SJCRH30 (cell line): Measurements from ENCODE around the gene NUDT2. TPM values are rescaled to one million over a fixed set of nuclear protein-coding genes. Genes with fewer than 3 reads are reported as not detected.

Experiments
- DNase-seq, 2 experiments: peaks; one replicate each; pipeline ENCODE4 v3.0.0-alpha.2; 2015 to 2020
- H3K27ac ChIP-seq: fragments of 250-450 bp; sonication (Bioruptor Pico); 2 replicates; pipeline ENCODE4 v1.5.1; 2020; ENCODE audit warnings: mild to moderate bottlenecking, moderate library complexity
- H3K27me3 ChIP-seq: fragments of 250-450 bp; sonication (Bioruptor Pico); 2 replicates; pipeline ENCODE4 v1.5.1; 2020; ENCODE audit warnings: mild to moderate bottlenecking, moderate library complexity
- H3K36me3 ChIP-seq: fragments of 250-450 bp; sonication (Bioruptor Pico); 2 replicates; pipeline ENCODE4 v1.5.1; 2020; ENCODE audit warnings: mild to moderate bottlenecking, moderate library complexity
- H3K4me1 ChIP-seq: fragments of 250-450 bp; sonication (Bioruptor Pico); 2 replicates; pipeline ENCODE4 v1.5.1; 2020; ENCODE audit warnings: mild to moderate bottlenecking, moderate library complexity
- H3K4me3 ChIP-seq: fragments of 250-450 bp; sonication (Bioruptor Pico); 2 replicates; pipeline ENCODE4 v1.5.1; 2020; ENCODE audit warnings: mild to moderate bottlenecking, moderate library complexity
- H3K9me3 ChIP-seq: fragments of 250-450 bp; sonication (Bioruptor Pico); replicated peaks from 2 replicates; pipeline ENCODE4 v1.5.1; 2020; ENCODE audit warnings: mild to moderate bottlenecking, moderate library complexity
- total RNA-seq: library from RNA; depleted of rRNA; stranded (reverse); fragments of >200 nt; shearing (Covaris generic); gene quantifications from 2 replicates; pipeline ENCODE4 v1.2.3, GENCODE V29; 2014; rRNA removed

Gene NUDT2
- total RNA-seq, 1 experiment from 2014 or later = 9.4 TPM

- peak overlapping the region; percentile 59 for H3K4me3 ChIP-seq
- peaks cover 6% of the 10 kb centered on the region for H3K4me1 ChIP-seq
- no peak overlapping the region for H3K27ac ChIP-seq
- H3K36me3 ChIP-seq = no peaks in the 10 kb centered on the region
- no peaks in the 10 kb centered on the region for H3K27me3 ChIP-seq
- DNase-seq = peak; percentile 79 to 84
- no peaks in the 10 kb centered on the region for H3K9me3 ChIP-seq
Measured at GRCh38 chr9:34380511-34381315, 51.3 kb downstream of the NUDT2 start.

- peak in 1 of 2 experiments; percentile 13 for DNase-seq
- H3K4me3 ChIP-seq = peak overlapping the region; percentile 59
- no peak overlapping the region for H3K27ac ChIP-seq
Measured at GRCh38 chr9:34381323-34381722, 52.0 kb downstream of the NUDT2 start.

GRCh38 chr9:34382054-34382453 lies 52.7 kb downstream of the NUDT2 start:
- H3K9me3 ChIP-seq = no peaks in the 10 kb centered on the region
- no peaks in the 10 kb centered on the region for H3K27me3 ChIP-seq
- H3K27ac ChIP-seq = no peak overlapping the region
- no peaks in the 10 kb centered on the region for H3K36me3 ChIP-seq
- H3K4me1 ChIP-seq = peaks cover 3% of the 10 kb centered on the region; the same call in 1 of the 2 replicates
- no peak for DNase-seq
- no peak overlapping the region for H3K4me3 ChIP-seq

More at GRCh38 chr9:34381323-34381722, 52.0 kb downstream of the NUDT2 start:
- Histone ChIP-seq H3K9me3 (no peaks in the 10 kb centered on the region), H3K27me3 (no peaks in the 10 kb centered on the region), H3K36me3 (no peaks in the 10 kb centered on the region), H3K4me1 (peaks cover 3% of the 10 kb centered on the region; the same call in 1 of the 2 replicates)

GRCh38 chr9:34382879-34383278 lies 53.5 kb downstream of the NUDT2 start:
- Histone ChIP-seq H3K4me3 (no peak overlapping the region), H3K27me3 (no peaks in the 10 kb centered on the region), H3K36me3 (no peaks in the 10 kb centered on the region), H3K4me1 (peaks cover 3% of the 10 kb centered on the region; the same call in 1 of the 2 replicates), H3K27ac (no peak overlapping the region), H3K9me3 (no peaks in the 10 kb centered on the region)
- no peak for DNase-seq

- peaks cover 3% of the 10 kb centered on the region; the same call in 1 of the 2 replicates for H3K4me1 ChIP-seq
- H3K27ac ChIP-seq = no peak overlapping the region
- DNase-seq = no peak
- H3K36me3 ChIP-seq = no peaks in the 10 kb centered on the region
- H3K4me3 ChIP-seq = no peak overlapping the region
- no peaks in the 10 kb centered on the region for H3K27me3 ChIP-seq
- H3K9me3 ChIP-seq = no peaks in the 10 kb centered on the region
Measured at GRCh38 chr9:34383904-34384303, 54.5 kb downstream of the NUDT2 start.

GRCh38 chr9:34384368-34385165 lies 55.2 kb downstream of the NUDT2 start:
- no peaks in the 10 kb centered on the region for H3K9me3 ChIP-seq
- H3K4me1 ChIP-seq = peaks cover 3% of the 10 kb centered on the region; the same call in 1 of the 2 replicates
- H3K36me3 ChIP-seq = no peaks in the 10 kb centered on the region
- H3K4me3 ChIP-seq = no peak overlapping the region
- no peak overlapping the region for H3K27ac ChIP-seq
- no peak for DNase-seq
- no peaks in the 10 kb centered on the region for H3K27me3 ChIP-seq

- Histone ChIP-seq H3K4me3 (no peak overlapping the region), H3K4me1 (no peaks in the 10 kb centered on the region), H3K9me3 (no peaks in the 10 kb centered on the region), H3K27me3 (no peaks in the 10 kb centered on the region), H3K27ac (no peak overlapping the region), H3K36me3 (no peaks in the 10 kb centered on the region)
- no peak for DNase-seq
Measured at GRCh38 chr9:34385561-34386230, 56.3 kb downstream of the NUDT2 start.

- DNase-seq = no peak
- Histone ChIP-seq H3K4me1 (no peaks in the 10 kb centered on the region), H3K27ac (no peak overlapping the region), H3K27me3 (no peaks in the 10 kb centered on the region), H3K9me3 (no peaks in the 10 kb centered on the region), H3K36me3 (no peaks in the 10 kb centered on the region), H3K4me3 (no peak overlapping the region)
Measured at GRCh38 chr9:34386656-34387055, 57.3 kb downstream of the NUDT2 start.

GRCh38 chr9:34387239-34387638 lies 57.9 kb downstream of the NUDT2 start:
- H3K27me3 ChIP-seq = no peaks in the 10 kb centered on the region
- no peaks in the 10 kb centered on the region for H3K9me3 ChIP-seq
- no peaks in the 10 kb centered on the region for H3K36me3 ChIP-seq
- no peak overlapping the region for H3K27ac ChIP-seq
- H3K4me3 ChIP-seq = no peak overlapping the region
- no peak for DNase-seq
- no peaks in the 10 kb centered on the region for H3K4me1 ChIP-seq

GRCh38 chr9:34392511-34392910 lies 63.1 kb downstream of the NUDT2 start:
- no peaks in the 10 kb centered on the region for H3K9me3 ChIP-seq
- no peak overlapping the region for H3K27ac ChIP-seq
- H3K36me3 ChIP-seq = no peaks in the 10 kb centered on the region
- H3K4me1 ChIP-seq = no peaks in the 10 kb centered on the region
- no peak overlapping the region for H3K4me3 ChIP-seq
- H3K27me3 ChIP-seq = no peaks in the 10 kb centered on the region
- no peak for DNase-seq

Other genes starting within 250 kb of the NUDT2 start
- gene DCAF12, start 202.9 kb upstream of the NUDT2 start, total RNA-seq = 36.8 and 40.3 TPM in 2 replicates
- 22.6 and 23.8 TPM in 2 replicates for gene UBAP1, start 150.5 kb upstream of the NUDT2 start, total RNA-seq
- 5.9 and 6.8 TPM in 2 replicates for gene KIF24, start 301 bp upstream of the NUDT2 start, total RNA-seq
- 1.7 and 1.8 TPM in 2 replicates for gene MYORG, start 47.3 kb downstream of the NUDT2 start, total RNA-seq
- gene FAM219A, start 129.0 kb downstream of the NUDT2 start, total RNA-seq = 4.7 and 4.9 TPM in 2 replicates
- gene DNAI1, start 129.2 kb downstream of the NUDT2 start, total RNA-seq = 0.08 and 0.28 TPM in 2 replicates
- gene ENHO, start 193.4 kb downstream of the NUDT2 start, total RNA-seq = 0.25 TPM in 1 of 2 replicates, not detected in the other